ENCODE measurements around the gene UBR4. TPM values are rescaled to one million over a fixed set of nuclear protein-coding genes. Genes with fewer than 3 reads are reported as not detected.

UBR4 gene
- total RNA-seq, 1 experiment from 2014 or later = 107 TPM

GRCh38 chr1:19153169-19153568 is 56.9 kb downstream of the UBR4 start:
- POLR2A ChIA-PET = interaction anchor here (0.6 kb wide), 1 partner anchor 19 kb away, joined by 4 read pairs; no protein-coding TSS in a partner anchor
- DNase-seq (ENCODE audit: low read depth, low spot score) (no peak), ATAC-seq (no peak)
- Histone ChIP-seq H2AFZ (ENCODE audit: low read depth, low read length, poor library complexity, severe bottlenecking) (no peak overlapping the region), H3K27me3 (ENCODE audit: insufficient read depth, low read length) (no peaks in the 10 kb centered on the region), H3K79me2 (ENCODE audit: insufficient read depth, low read length) (no peaks in the 10 kb centered on the region; the same call in 1 of the 2 replicates), H3K4me3 (replicated peaks in 1 of 2; ENCODE audit: low read depth in 1 of 2, low read length in 2 of 2) (no peak overlapping the region), H3K9me2 (ENCODE audit: insufficient read depth) (no peaks in the 10 kb centered on the region), H3K9me3 (ENCODE audit: control insufficient read depth in 1 of 2, insufficient read depth in 1 of 2, low read depth in 1 of 2, low read length in 2 of 2) (no peaks in the 10 kb centered on the region), H3K27ac (ENCODE audit: low read depth, low read length) (no peak overlapping the region), H3K9ac (ENCODE audit: low read length) (no peak overlapping the region), H3K4me2 (ENCODE audit: low read length) (no peak overlapping the region), H4K20me1 (ENCODE audit: insufficient read depth) (no peaks in the 10 kb centered on the region), H3K4me1 (ENCODE audit: control insufficient read depth in 1 of 2, insufficient read depth in 2 of 2, low read length in 2 of 2) (no peaks in the 10 kb centered on the region), H3K36me3 (ENCODE audit: control insufficient read depth in 1 of 2, insufficient read depth in 2 of 2, low read length in 2 of 2) (peaks cover 92 to 94% of the 10 kb centered on the region in 2 experiments)
- RAD21 ChIA-PET (ENCODE audit: low non-redundant PET in 1 of 2, low total read pairs in 2 of 2, uncharacterized antibody in 2 of 2, unreplicated experiment in 2 of 2) = no interaction called here
- no peak for TF ChIP-seq FOSL1 (IDR thresholded peaks at IDR 0.05; ENCODE audit: low read depth)
- TF ChIP-seq CTCF (IDR thresholded peaks at IDR 0.05 in 2 of 3, conservative IDR thresholded peaks at IDR 0.05 in 1 of 3; ENCODE audit: borderline replicate concordance in 1 of 3, insufficient read depth in 1 of 3, low read depth in 2 of 3, low read length in 2 of 3) = peak in 2 of 3 experiments; percentile 20 to 39; a peak in 2 of 6 replicates
- CTCF ChIA-PET = no interaction called here
- intact Hi-C loops (cut with micrococcal nuclease) = no loop called here
- BruUV-seq (replicated peaks) = no TSS peak

GRCh38 chr1:19151537-19151936 is 58.5 kb downstream of the UBR4 start:
- H3K9me3 ChIP-seq (ENCODE audit: control insufficient read depth in 1 of 2, insufficient read depth in 1 of 2, low read depth in 1 of 2, low read length in 2 of 2) = no peaks in the 10 kb centered on the region
- H3K27me3 ChIP-seq (ENCODE audit: insufficient read depth, low read length) = no peaks in the 10 kb centered on the region
- H3K4me2 ChIP-seq (ENCODE audit: low read length) = no peak overlapping the region
- no peak for ATAC-seq
- peaks cover 91 to 93% of the 10 kb centered on the region in 2 experiments for H3K36me3 ChIP-seq (ENCODE audit: control insufficient read depth in 1 of 2, insufficient read depth in 2 of 2, low read length in 2 of 2)
- H3K4me3 ChIP-seq (replicated peaks in 1 of 2; ENCODE audit: low read depth in 1 of 2, low read length in 2 of 2) = no peak overlapping the region
- ChIA-PET CTCF (no interaction called here), POLR2A (no interaction called here), RAD21 (ENCODE audit: low non-redundant PET in 1 of 2, low total read pairs in 2 of 2, uncharacterized antibody in 2 of 2, unreplicated experiment in 2 of 2) (no interaction called here)
- no peak for DNase-seq (ENCODE audit: low read depth, low spot score)
- no peak overlapping the region for H3K9ac ChIP-seq (ENCODE audit: low read length)
- H3K4me1 ChIP-seq (ENCODE audit: control insufficient read depth in 1 of 2, insufficient read depth in 2 of 2, low read length in 2 of 2) = no peaks in the 10 kb centered on the region
- no TSS peak for BruUV-seq (replicated peaks)
- no peaks in the 10 kb centered on the region; the same call in 1 of the 2 replicates for H3K79me2 ChIP-seq (ENCODE audit: insufficient read depth, low read length)
- no peak overlapping the region for H3K27ac ChIP-seq (ENCODE audit: low read depth, low read length)
- intact Hi-C loops (cut with micrococcal nuclease) = no loop called here
- H3K9me2 ChIP-seq (ENCODE audit: insufficient read depth) = no peaks in the 10 kb centered on the region
- H4K20me1 ChIP-seq (ENCODE audit: insufficient read depth) = no peaks in the 10 kb centered on the region
- H2AFZ ChIP-seq (ENCODE audit: low read depth, low read length, poor library complexity, severe bottlenecking) = no peak overlapping the region
- TF ChIP-seq SIN3A (IDR thresholded peaks at IDR 0.05; ENCODE audit: low read depth) (no peak), FOSL1 (IDR thresholded peaks at IDR 0.05; ENCODE audit: low read depth) (no peak), EZH2phosphoT487 (IDR thresholded peaks at IDR 0.05; ENCODE audit: borderline replicate concordance) (no peak), ZFX (IDR thresholded peaks at IDR 0.05) (no peak), POLR2A (IDR thresholded peaks at IDR 0.05; ENCODE audit: borderline replicate concordance, extremely low read depth, insufficient read depth, insufficient read length) (no peak), REST (IDR thresholded peaks at IDR 0.05; ENCODE audit: low read depth) (no peak), ZNF274 (IDR thresholded peaks at IDR 0.05; ENCODE audit: low read depth, low read length) (no peak), SP1 (IDR thresholded peaks at IDR 0.05; ENCODE audit: low read depth) (no peak), RAD21 (IDR thresholded peaks at IDR 0.05; ENCODE audit: low read depth) (no peak), ZBTB33 (IDR thresholded peaks at IDR 0.05; ENCODE audit: extremely low read depth, insufficient replicate concordance, low read length) (no peak), JUND (IDR thresholded peaks at IDR 0.05) (no peak), CBX3 (IDR thresholded peaks at IDR 0.05; ENCODE audit: low read depth) (no peak), SRF (IDR thresholded peaks at IDR 0.05; ENCODE audit: low read depth) (no peak), EGR1 (IDR thresholded peaks at IDR 0.05; ENCODE audit: low read depth) (no peak)

Measured in HCT116 (cell line).